Mesothelial cell of epicardium (in vitro differentiated cells): ENCODE data around the gene OR8B4. TPM values are rescaled to one million over a fixed set of nuclear protein-coding genes. Genes with fewer than 3 reads are reported as not detected.

Source experiments
- DNase-seq, 2 experiments: peaks; one replicate each; pipeline ENCODE4 v3.0.0; 2021; ENCODE audit warnings: low spot score in 2 of 2; ENCODE audit not compliant: unreplicated experiment in 2 of 2
- H3K27ac Mint-ChIP-seq: 2 replicates; pipeline ENCODE4 v1.8.0; 2021; ENCODE audit warnings: mixed read lengths
- H3K27me3 Mint-ChIP-seq: 2 replicates; pipeline ENCODE4 v1.8.0; 2021; ENCODE audit warnings: low read depth, mixed read lengths
- H3K36me3 Mint-ChIP-seq: 2 replicates; pipeline ENCODE4 v1.8.0; 2021; ENCODE audit warnings: mixed read lengths
- H3K4me1 Mint-ChIP-seq: 2 replicates; pipeline ENCODE4 v1.8.0; 2021; ENCODE audit warnings: mixed read lengths
- H3K4me3 Mint-ChIP-seq: 2 replicates; pipeline ENCODE4 v1.8.0; 2021; ENCODE audit warnings: mild to moderate bottlenecking, moderate library complexity, mixed read lengths
- H3K9me3 Mint-ChIP-seq: 2 replicates; pipeline ENCODE4 v1.8.0; 2021; ENCODE audit warnings: mixed read lengths
- CTCF ChIP-seq: fragments of 200-600 bp; sonication (generic); IDR thresholded peaks from one replicate; pipeline ENCODE4 v1.5.0; 2021; ENCODE audit warnings: antibody characterized with exemption; ENCODE audit not compliant: unreplicated experiment
- total RNA-seq: library from RNA; stranded (reverse); gene quantifications from 3 replicates; pipeline ENCODE4 v1.2.1, GENCODE V29; 2021

The OR8B4 gene, protein sequence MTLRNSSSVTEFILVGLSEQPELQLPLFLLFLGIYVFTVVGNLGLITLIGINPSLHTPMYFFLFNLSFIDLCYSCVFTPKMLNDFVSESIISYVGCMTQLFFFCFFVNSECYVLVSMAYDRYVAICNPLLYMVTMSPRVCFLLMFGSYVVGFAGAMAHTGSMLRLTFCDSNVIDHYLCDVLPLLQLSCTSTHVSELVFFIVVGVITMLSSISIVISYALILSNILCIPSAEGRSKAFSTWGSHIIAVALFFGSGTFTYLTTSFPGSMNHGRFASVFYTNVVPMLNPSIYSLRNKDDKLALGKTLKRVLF
- total RNA-seq: not detected in 3 replicates

DNA sequence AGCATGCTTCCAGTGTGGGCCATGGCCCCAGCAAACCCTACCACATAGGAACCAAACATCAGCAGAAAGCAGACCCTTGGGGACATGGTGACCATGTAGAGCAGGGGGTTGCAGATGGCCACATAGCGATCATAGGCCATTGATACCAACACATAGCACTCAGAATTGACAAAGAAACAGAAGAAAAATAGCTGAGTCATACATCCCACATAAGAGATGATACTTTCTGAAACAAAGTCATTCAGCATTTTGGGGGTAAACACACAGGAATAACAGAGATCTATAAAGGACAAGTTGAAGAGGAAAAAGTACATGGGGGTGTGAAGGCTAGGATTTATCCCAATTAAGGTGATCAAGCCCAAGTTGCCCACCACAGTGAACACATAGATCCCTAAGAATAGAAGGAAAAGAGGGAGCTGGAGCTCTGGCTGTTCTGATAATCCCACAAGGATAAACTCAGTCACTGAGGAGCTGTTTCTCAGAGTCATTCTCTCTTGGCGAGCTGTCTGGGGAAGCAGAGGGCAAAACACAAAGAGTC, at the start of gene OR8B4:
OR8B4 (minus strand) TSS at position 488 of the 538 bp plus-strand sequence; CDS start at position 488, 0 bp downstream.
- Mint-ChIP-seq H3K9me3 (peaks cover 12% of the 10 kb centered on the region), H3K4me1 (no peaks in the 10 kb centered on the region), H3K36me3 (no peaks in the 10 kb centered on the region), H3K27ac (no peak within 1 kb of the TSS), H3K4me3 (no peak within 1 kb of the TSS), H3K27me3 (peaks cover 42% of the 10 kb centered on the region)
- no peak for TF ChIP-seq CTCF
- no peak for DNase-seq

DNA sequence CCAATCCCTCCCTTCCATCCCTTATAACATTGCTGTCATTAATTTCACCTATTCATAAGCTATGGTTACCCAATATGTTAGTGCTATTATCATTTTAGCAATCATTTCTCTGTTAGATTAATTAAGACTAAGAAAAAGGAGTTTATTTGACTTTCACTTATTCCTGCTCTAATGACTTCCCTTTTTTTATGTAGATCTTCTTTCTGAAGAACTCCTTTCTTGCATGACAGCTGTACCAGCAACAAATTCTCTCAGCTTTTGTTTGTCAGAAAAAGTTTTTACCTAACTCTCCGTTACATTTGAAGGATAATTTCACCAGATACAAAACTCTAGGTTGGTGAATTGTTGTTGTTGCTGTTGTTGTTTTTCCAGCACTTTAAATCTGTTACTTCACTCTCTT, 49.4 kb upstream of the OR8B4 start:
- peaks cover 58% of the 10 kb centered on the region for H3K27me3 Mint-ChIP-seq
- H3K27ac Mint-ChIP-seq: no peak overlapping the region
- H3K4me1 Mint-ChIP-seq: peaks cover 3% of the 10 kb centered on the region
- no peak for DNase-seq
- no peak for TF ChIP-seq CTCF
- H3K9me3 Mint-ChIP-seq: no peaks in the 10 kb centered on the region
- no peaks in the 10 kb centered on the region for H3K36me3 Mint-ChIP-seq
- no peak overlapping the region for H3K4me3 Mint-ChIP-seq

DNA sequence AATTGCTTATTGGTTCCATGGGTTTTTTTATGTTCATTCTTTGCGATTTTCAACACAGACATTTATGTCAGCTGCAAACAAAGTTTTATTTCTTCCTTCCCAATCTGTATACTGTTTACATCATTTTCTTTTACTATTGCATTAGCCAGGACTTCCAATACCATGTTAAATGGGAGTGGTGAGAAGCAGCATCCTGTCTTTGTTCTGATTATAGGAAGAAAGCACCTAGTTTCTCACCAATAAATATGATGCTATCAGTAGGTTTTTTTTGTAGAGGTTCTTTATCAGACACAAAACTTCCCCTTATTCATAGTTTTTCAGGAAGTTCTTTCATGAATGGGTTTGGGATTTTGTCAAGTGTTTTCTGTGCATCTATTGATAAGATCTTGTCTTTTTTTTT, 48.8 kb upstream of the OR8B4 start:
- no peaks in the 10 kb centered on the region for H3K36me3 Mint-ChIP-seq
- no peak for TF ChIP-seq CTCF
- no peaks in the 10 kb centered on the region for H3K9me3 Mint-ChIP-seq
- peaks cover 3% of the 10 kb centered on the region for H3K4me1 Mint-ChIP-seq
- H3K4me3 Mint-ChIP-seq: no peak overlapping the region
- H3K27ac Mint-ChIP-seq: no peak overlapping the region
- no peak for DNase-seq
- H3K27me3 Mint-ChIP-seq: peaks cover 60% of the 10 kb centered on the region

GRCh38 chr11:124470561-124471227, 46.0 kb upstream of the OR8B4 start:
- no peak for TF ChIP-seq CTCF
- Mint-ChIP-seq H3K36me3 (no peaks in the 10 kb centered on the region), H3K4me3 (no peak overlapping the region), H3K27me3 (peaks cover 80% of the 10 kb centered on the region), H3K9me3 (no peaks in the 10 kb centered on the region), H3K27ac (no peak overlapping the region), H3K4me1 (no peaks in the 10 kb centered on the region)
- DNase-seq: no peak

DNA sequence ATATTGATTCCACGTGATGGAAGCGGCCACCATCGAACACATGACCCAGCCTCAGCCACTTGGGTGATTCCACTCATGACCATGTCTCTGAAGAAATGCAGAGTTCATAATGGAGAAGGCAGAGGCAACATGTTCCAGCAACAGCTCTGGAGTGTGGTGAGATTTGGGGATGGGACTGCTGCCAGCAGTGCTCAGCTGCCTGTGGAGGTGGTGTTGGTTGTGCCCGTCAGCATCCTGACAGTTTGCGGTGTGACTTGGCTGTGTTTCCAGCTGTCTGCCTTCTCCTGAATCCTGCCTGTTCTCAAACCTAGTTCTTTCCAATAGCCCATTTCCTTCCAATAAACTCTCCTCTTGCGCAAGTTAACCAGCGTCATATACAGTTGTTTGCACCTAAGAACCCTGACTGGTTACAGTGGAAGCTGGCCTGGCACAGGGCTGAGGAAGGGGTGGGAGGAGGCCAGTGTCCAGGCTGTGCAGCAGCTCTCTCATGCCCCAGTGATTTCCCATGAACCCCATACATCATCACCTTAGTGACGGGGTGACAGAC, 42.8 kb upstream of the OR8B4 start:
- Mint-ChIP-seq H3K27ac (no peak overlapping the region), H3K36me3 (no peaks in the 10 kb centered on the region), H3K27me3 (peaks cover 71% of the 10 kb centered on the region), H3K4me3 (no peak overlapping the region), H3K9me3 (no peaks in the 10 kb centered on the region), H3K4me1 (no peaks in the 10 kb centered on the region)
- DNase-seq: no peak
- TF ChIP-seq CTCF: no peak
